Mesenchymal stem cell (in vitro differentiated cells and primary cell): ENCODE results near the gene CNGA1.
A peak's percentile ranks its signal among the peaks of the same experiment; 100 is the strongest.

ENCODE experiments used
- DNase-seq: peaks from one replicate; pipeline ENCODE4 v3.0.0-alpha.2; 2013
- H2AFZ ChIP-seq: one replicate; pipeline ENCODE4 v1.6.1; 2013; ENCODE audit warnings: low read depth, mild to moderate bottlenecking, control low read depth, inconsistent platforms, low read length, moderate library complexity
- H2AK5ac ChIP-seq: 2 replicates; pipeline ENCODE4 v1.6.1; 2013; ENCODE audit warnings: low read length, moderate library complexity, mild to moderate bottlenecking, inconsistent platforms; ENCODE audit not compliant: severe bottlenecking
- H2BK120ac ChIP-seq: one replicate; pipeline ENCODE4 v1.6.1; 2013; ENCODE audit warnings: low read depth, mild to moderate bottlenecking, inconsistent platforms, low read length, moderate library complexity
- H2BK12ac ChIP-seq, 2 experiments: one replicate each; pipeline ENCODE4 v1.6.1; 2013; ENCODE audit warnings: inconsistent platforms in 2 of 2, low read length in 2 of 2, mild to moderate bottlenecking in 2 of 2, moderate library complexity in 2 of 2, control low read depth in 1 of 2
- H2BK15ac ChIP-seq: one replicate; pipeline ENCODE4 v1.6.1; 2013; ENCODE audit warnings: mild to moderate bottlenecking, low read depth, inconsistent platforms; ENCODE audit not compliant: poor library complexity, severe bottlenecking
- H2BK5ac ChIP-seq: 2 replicates; pipeline ENCODE4 v1.6.1; 2013; ENCODE audit warnings: low read depth, mild to moderate bottlenecking, low read length, control low read depth, inconsistent platforms; ENCODE audit not compliant: poor library complexity, severe bottlenecking
- H3K14ac ChIP-seq, 2 experiments: one replicate each; pipeline ENCODE4 v1.6.1; 2013; ENCODE audit warnings: inconsistent platforms in 2 of 2, low read length in 2 of 2, control low read depth in 1 of 2, mild to moderate bottlenecking in 1 of 2, moderate library complexity in 1 of 2
- H3K18ac ChIP-seq, 2 experiments: one replicate each; pipeline ENCODE4 v1.6.1; 2013; ENCODE audit warnings: inconsistent platforms in 2 of 2, low read length in 2 of 2, control low read depth in 1 of 2, low read depth in 1 of 2, mild to moderate bottlenecking in 1 of 2
- H3K23ac ChIP-seq, 2 experiments: one replicate each; pipeline ENCODE4 v1.6.1; 2013; ENCODE audit warnings: inconsistent platforms in 2 of 2, low read length in 2 of 2, mild to moderate bottlenecking in 2 of 2, moderate library complexity in 2 of 2, control low read depth in 1 of 2
- H3K27ac ChIP-seq: 2 replicates; pipeline ENCODE4 v1.5.1; 2013; ENCODE audit warnings: mild to moderate bottlenecking, moderate library complexity, low read length, control low read depth, inconsistent platforms; ENCODE audit not compliant: poor library complexity, severe bottlenecking
- H3K27me3 ChIP-seq, 2 experiments: 2 replicates each; pipeline versions ENCODE4 v1.6.1 to v1.7.0; 2013; ENCODE audit warnings: low read length in 2 of 2, mild to moderate bottlenecking in 2 of 2, moderate library complexity in 2 of 2, control low read depth in 1 of 2, inconsistent platforms in 1 of 2; ENCODE audit not compliant: control insufficient read depth in 1 of 2, insufficient read depth in 1 of 2
- H3K36me3 ChIP-seq, 2 experiments: 2 replicates each; pipeline versions ENCODE4 v1.6.1 to v1.7.0; 2013; ENCODE audit warnings: low read length in 2 of 2, control low read depth in 1 of 2, inconsistent platforms in 1 of 2, low read depth in 1 of 2, mild to moderate bottlenecking in 1 of 2; ENCODE audit not compliant: insufficient read depth in 2 of 2, control insufficient read depth in 1 of 2
- H3K4ac ChIP-seq, 2 experiments: one replicate each; pipeline ENCODE4 v1.6.1; 2013; ENCODE audit warnings: inconsistent platforms in 2 of 2, low read length in 2 of 2, mild to moderate bottlenecking in 2 of 2, moderate library complexity in 2 of 2, control low read depth in 1 of 2, low read depth in 1 of 2
- H3K4me1 ChIP-seq: 2 replicates; pipeline ENCODE4 v1.6.1; 2013; ENCODE audit warnings: low read depth, low read length, control low read depth; ENCODE audit not compliant: control insufficient read depth, insufficient read depth
- H3K4me2 ChIP-seq: 2 replicates; pipeline ENCODE4 v1.6.1; 2013; ENCODE audit warnings: low read length, mild to moderate bottlenecking, inconsistent platforms; ENCODE audit not compliant: poor library complexity, severe bottlenecking
- H3K4me3 ChIP-seq, 2 experiments: 2 replicates each; pipeline versions ENCODE4 v1.5.1 to v1.7.0; 2013; ENCODE audit warnings: low read length in 2 of 2, mild to moderate bottlenecking in 2 of 2, control low read depth in 1 of 2, low read depth in 1 of 2; ENCODE audit not compliant: insufficient read depth in 1 of 2
- H3K79me1 ChIP-seq: replicated peaks from 2 replicates; pipeline ENCODE4 v1.6.1; 2013; ENCODE audit warnings: mild to moderate bottlenecking, control low read depth, low read length, inconsistent platforms; ENCODE audit not compliant: poor library complexity, severe bottlenecking
- H3K9ac ChIP-seq: 2 replicates; pipeline ENCODE4 v1.7.0; 2013; ENCODE audit warnings: mild to moderate bottlenecking, low read length, moderate library complexity
- H3K9me3 ChIP-seq: 2 replicates; pipeline ENCODE4 v1.7.0; 2013; ENCODE audit warnings: mild to moderate bottlenecking, low read length; ENCODE audit not compliant: control insufficient read depth
- H4K8ac ChIP-seq: one replicate; pipeline ENCODE4 v1.6.1; 2013; ENCODE audit warnings: inconsistent platforms, mild to moderate bottlenecking, low read length, moderate library complexity
- H4K91ac ChIP-seq: one replicate; pipeline ENCODE4 v1.6.1; 2013; ENCODE audit warnings: mild to moderate bottlenecking, low read length, inconsistent platforms
- WGBS: methylation state at CpG from one replicate; pipeline ENCODE4 v1.1.7; 2013; ENCODE audit warnings: mixed read lengths; 5-methylcytosine and 5-hydroxymethylcytosine counted together

The CNGA1 gene

DNA sequence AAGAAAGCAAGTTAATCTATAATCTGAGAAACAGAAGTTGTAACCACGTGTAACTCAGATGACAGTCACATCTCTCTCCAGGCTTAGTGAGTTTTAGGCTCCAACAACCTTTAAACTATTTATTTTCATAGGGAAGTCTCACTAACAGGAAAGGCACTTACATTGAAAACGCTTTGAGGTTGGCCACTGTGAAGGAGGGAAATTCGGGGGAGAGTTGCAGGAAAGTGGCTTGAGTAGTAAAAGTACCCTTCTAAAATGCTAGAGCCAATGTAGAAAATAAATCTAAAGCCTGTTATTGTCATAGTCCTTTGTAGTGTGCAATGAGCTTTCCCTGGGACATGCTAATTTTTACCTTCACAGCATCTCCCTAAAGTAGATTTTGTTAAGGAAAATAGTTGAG is 101.1 kb downstream of the CNGA1 start:
- Histone ChIP-seq H2BK120ac (no peak overlapping the region), H3K14ac (no peak overlapping the region), H4K8ac (no peak overlapping the region), H2BK12ac (no peak overlapping the region), H3K79me1 (peaks cover 10% of the 10 kb centered on the region), H4K91ac (no peak overlapping the region), H2AFZ (no peak overlapping the region), H3K23ac (no peak overlapping the region), H2BK15ac (no peak overlapping the region), H3K4ac (no peak overlapping the region), H3K9me3 (no peaks in the 10 kb centered on the region), H3K18ac (no peak overlapping the region), H3K4me2 (no peak overlapping the region), H3K27ac (no peak overlapping the region), H3K4me3 (peak overlapping the region in 1 of 2 experiments; percentile 90), H3K36me3 (peaks cover 0 to 5% of the 10 kb centered on the region in 2 experiments), H3K4me1 (peaks cover 2% of the 10 kb centered on the region), H3K9ac (peak overlapping the region; percentile 75), H2AK5ac (no peak overlapping the region), H3K27me3 (no peaks in the 10 kb centered on the region), H2BK5ac (no peak overlapping the region)
- WGBS = 35% methylated on average over 3 of the region's 3 CpGs
- DNase-seq = no peak

DNA sequence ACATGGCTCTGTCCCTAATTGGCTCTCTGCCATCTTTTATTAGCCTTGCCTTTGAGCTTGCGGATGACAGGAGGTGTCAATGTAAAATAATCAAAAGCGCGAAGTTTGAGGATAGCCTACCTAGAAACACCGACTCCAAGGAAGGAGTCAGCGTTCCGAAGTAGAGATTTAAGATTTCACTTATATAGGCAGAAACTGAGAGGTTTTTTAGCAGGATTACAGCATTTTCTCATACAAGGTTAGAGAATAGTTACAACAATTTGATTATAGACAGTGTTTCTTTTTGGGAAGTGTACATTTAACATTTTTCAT is 101.6 kb downstream of the CNGA1 start:
- Histone ChIP-seq H3K14ac (no peak overlapping the region), H2BK120ac (no peak overlapping the region), H2AFZ (peak overlapping the region; percentile 48), H3K9me3 (no peaks in the 10 kb centered on the region), H3K4me3 (peak overlapping the region; percentile 69 to 90), H3K4me1 (peaks cover 2% of the 10 kb centered on the region), H2BK12ac (no peak overlapping the region), H3K4ac (peak overlapping the region in 1 of 2 experiments; percentile 9), H3K27me3 (no peaks in the 10 kb centered on the region), H2AK5ac (no peak overlapping the region), H2BK15ac (no peak overlapping the region), H2BK5ac (no peak overlapping the region), H3K23ac (no peak overlapping the region), H3K79me1 (peaks cover 12% of the 10 kb centered on the region), H4K91ac (peak overlapping the region; percentile 50), H4K8ac (peak overlapping the region; percentile 64), H3K4me2 (peak overlapping the region; percentile 60), H3K18ac (peak overlapping the region in 1 of 2 experiments; percentile 89), H3K36me3 (peaks cover 0 to 10% of the 10 kb centered on the region in 2 experiments), H3K27ac (no peak overlapping the region), H3K9ac (peak overlapping the region; percentile 75)
- no peak for DNase-seq
- WGBS = 8% methylated on average over 4 of the region's 6 CpGs

DNA sequence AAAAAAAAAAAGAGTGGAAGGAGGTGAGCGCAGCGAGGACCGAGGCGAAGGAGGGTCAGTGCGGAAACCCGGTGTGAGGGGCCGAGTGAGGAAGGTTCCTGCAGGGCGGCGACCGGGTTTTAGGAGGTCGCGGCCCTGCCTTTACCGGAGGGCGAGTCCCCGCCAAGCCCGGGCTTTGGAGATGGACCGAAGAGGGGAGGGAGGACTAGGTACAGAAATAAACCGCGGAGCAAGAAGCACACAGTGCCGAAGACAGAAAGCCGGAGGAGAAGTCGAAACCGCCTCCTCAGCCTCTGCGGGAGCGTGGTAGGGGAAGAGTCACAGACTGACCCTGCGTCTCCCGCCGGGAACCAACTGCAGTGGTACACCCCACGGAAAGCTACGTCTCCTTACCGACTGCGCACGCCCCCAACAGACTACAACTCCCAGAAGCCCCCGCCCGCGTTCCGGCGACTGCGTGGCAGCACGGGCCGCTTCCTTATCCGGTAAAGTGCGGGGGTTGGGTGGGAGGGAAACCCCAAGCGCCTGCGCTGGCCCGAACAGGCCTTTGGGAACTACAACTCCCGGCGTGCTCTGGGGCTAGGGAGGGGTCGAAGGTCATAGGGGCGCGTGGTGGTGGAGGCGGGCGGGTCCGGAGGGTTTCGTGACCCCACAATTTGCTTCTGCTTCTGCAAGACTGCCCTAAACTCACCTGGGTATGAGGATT is 102.1 kb downstream of the CNGA1 start, which contains the start of gene NFXL1:
Gene NFXL1, minus strand, starts transcription at position 364 of the 706 bp plus-strand sequence. CDS start 380 bp downstream, outside the sequence.
- H3K18ac ChIP-seq = peak within 1 kb of the TSS; percentile 89 to 91

DNA sequence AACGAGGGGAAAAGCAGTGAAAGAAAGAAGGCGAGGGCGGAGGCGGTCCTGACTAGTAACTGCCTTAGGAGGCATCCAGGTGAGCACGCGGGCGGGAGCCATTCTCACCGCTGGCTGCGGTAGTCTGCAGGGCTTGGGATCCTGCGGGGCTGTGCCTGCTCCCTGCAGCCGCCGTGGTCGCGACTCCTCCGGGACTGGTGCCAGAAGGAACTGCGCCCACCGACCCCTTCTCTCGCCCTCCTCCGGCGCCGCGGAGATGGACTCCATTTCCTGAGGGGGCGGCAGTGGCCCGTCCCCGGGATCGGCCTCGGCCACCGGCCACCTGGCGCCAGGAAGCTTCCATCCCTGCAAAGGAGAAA is 102.6 kb downstream of the CNGA1 start:
- peak overlapping the region; percentile 82 for H3K4me2 ChIP-seq
- peaks cover 2% of the 10 kb centered on the region for H3K4me1 ChIP-seq
- H2AFZ ChIP-seq = peak overlapping the region; percentile 91
- peak overlapping the region in 1 of 2 experiments; percentile 95 for H3K14ac ChIP-seq
- H2AK5ac ChIP-seq = no peak overlapping the region
- peak overlapping the region; percentile 87 to 90 for H3K4me3 ChIP-seq
- H4K8ac ChIP-seq = peak overlapping the region; percentile 97
- peak overlapping the region; percentile 78 for H3K27ac ChIP-seq
- H3K9me3 ChIP-seq = no peaks in the 10 kb centered on the region
- peak overlapping the region; percentile 34 for H4K91ac ChIP-seq
- H3K23ac ChIP-seq = peak overlapping the region; percentile 25 to 90
- H3K4ac ChIP-seq = peak overlapping the region in 1 of 2 experiments; percentile 55
- peaks cover 12% of the 10 kb centered on the region for H3K79me1 ChIP-seq
- H2BK15ac ChIP-seq = peak overlapping the region; percentile 65
- DNase-seq = peak; percentile 26
- H2BK5ac ChIP-seq = no peak overlapping the region
- H3K9ac ChIP-seq = peak overlapping the region; percentile 94
- peaks cover 0 to 17% of the 10 kb centered on the region in 2 experiments for H3K36me3 ChIP-seq
- no peaks in the 10 kb centered on the region for H3K27me3 ChIP-seq
- H3K18ac ChIP-seq = peak overlapping the region in 1 of 2 experiments; percentile 91
- H2BK12ac ChIP-seq = peak overlapping the region in 1 of 2 experiments; percentile 19
- WGBS = under 1% methylated on average over 27 of the region's 29 CpGs
- no peak overlapping the region for H2BK120ac ChIP-seq

More for the DNA sequence above, 102.1 kb downstream of the CNGA1 start, which contains the start of gene NFXL1:
- H3K79me1 ChIP-seq = peaks cover 12% of the 10 kb centered on the region
- H2BK15ac ChIP-seq = peak within 1 kb of the TSS; percentile 77
- peak within 1 kb of the TSS; percentile 82 for H3K4me2 ChIP-seq
- H3K9ac ChIP-seq = peak within 1 kb of the TSS; percentile 94
- H3K23ac ChIP-seq = peak within 1 kb of the TSS; percentile 25 to 90
- peaks cover 2% of the 10 kb centered on the region for H3K4me1 ChIP-seq
- H3K4me3 ChIP-seq = peak within 1 kb of the TSS; percentile 87 to 90
- H3K36me3 ChIP-seq = peaks cover 0 to 12% of the 10 kb centered on the region in 2 experiments
- peak within 1 kb of the TSS; percentile 97 for H4K8ac ChIP-seq
- no peak within 1 kb of the TSS for H2BK120ac ChIP-seq
- no peak within 1 kb of the TSS for H2BK5ac ChIP-seq
- peak within 1 kb of the TSS in 1 of 2 experiments; percentile 55 for H2BK12ac ChIP-seq
- H4K91ac ChIP-seq = peak within 1 kb of the TSS; percentile 50
- peak within 1 kb of the TSS; percentile 78 for H3K27ac ChIP-seq
- WGBS = under 1% methylated on average over 34 of the region's 55 CpGs
- no peaks in the 10 kb centered on the region for H3K27me3 ChIP-seq
- H2AK5ac ChIP-seq = no peak within 1 kb of the TSS
- H3K4ac ChIP-seq = peak within 1 kb of the TSS; percentile 55 to 71
- H2AFZ ChIP-seq = peak within 1 kb of the TSS; percentile 91
- H3K9me3 ChIP-seq = no peaks in the 10 kb centered on the region
- H3K14ac ChIP-seq = peak within 1 kb of the TSS in 1 of 2 experiments; percentile 95
- DNase-seq = peak; percentile 97
